ENCODE data around the gene ARPC2. TPM values are rescaled to one million over a fixed set of nuclear protein-coding genes. Genes with fewer than 3 reads are reported as not detected.
A peak's percentile ranks its signal among the peaks of the same experiment; 100 is the strongest.

Gene ARPC2
- total and polyA plus RNA-seq, 2 of the 13 experiments (the other 11 are each of a cell fraction or from before 2014, with no cell fraction given) = 168 to 303 TPM

GRCh38 chr2:218216674-218217359 lies at the start of gene ARPC2 (continued):
- TF ChIP-seq ZNF18 (CRISPR knock-in tag; IDR thresholded peaks at IDR 0.05; ENCODE audit: insufficient replicate concordance) = peak; percentile 75
- no peak for TF ChIP-seq EZH2 (conservative IDR thresholded peaks at IDR 0.05; ENCODE audit: low read depth, low read length)
- TF ChIP-seq NCOA5 (CRISPR knock-in tag; IDR thresholded peaks at IDR 0.05) = no peak
- TF ChIP-seq ZNF891 (CRISPR knock-in tag; IDR thresholded peaks at IDR 0.05) = peak; percentile 59; the same call in 1 of the 2 replicates
- no peak for TF ChIP-seq LCORL (IDR thresholded peaks at IDR 0.05)
- peak; percentile 59 for TF ChIP-seq LCORL (CRISPR knock-in tag; IDR thresholded peaks at IDR 0.05)
- no peak; the same call in 1 of the 2 replicates for TF ChIP-seq PCBP1 (IDR thresholded peaks at IDR 0.05; ENCODE audit: borderline replicate concordance, low read depth, low read length)
- TF ChIP-seq MBNL3 (CRISPR knock-in tag; conservative IDR thresholded peaks at IDR 0.05) = no peak
- peak; percentile 73; the same call in 1 of the 2 replicates for TF ChIP-seq GATAD2A (CRISPR knock-in tag; IDR thresholded peaks at IDR 0.05)
- TF ChIP-seq ZNF614 (CRISPR knock-in tag; IDR thresholded peaks at IDR 0.05; ENCODE audit: borderline replicate concordance) = peak; percentile 50
- TF ChIP-seq RARG (CRISPR knock-in tag; IDR thresholded peaks at IDR 0.05; ENCODE audit: low read depth) = no peak
- TF ChIP-seq GLI4 (CRISPR knock-in tag; IDR thresholded peaks at IDR 0.05; ENCODE audit: borderline replicate concordance) = no peak
- TF ChIP-seq PREB (CRISPR knock-in tag; IDR thresholded peaks at IDR 0.05) = no peak; the same call in 1 of the 2 replicates
- peak; percentile 80 for TF ChIP-seq FOXC1 (CRISPR knock-in tag; IDR thresholded peaks at IDR 0.05; ENCODE audit: borderline replicate concordance)
- no peak for TF ChIP-seq CBX2 (IDR thresholded peaks at IDR 0.05; ENCODE audit: low read depth, low read length)
- TF ChIP-seq CBX2 (CRISPR knock-in tag; IDR thresholded peaks at IDR 0.05; ENCODE audit: low read depth) = no peak
- TF ChIP-seq ETV5 (CRISPR knock-in tag; IDR thresholded peaks at IDR 0.05; ENCODE audit: borderline replicate concordance) = peak; percentile 96
- TF ChIP-seq TRAFD1 (CRISPR knock-in tag; IDR thresholded peaks at IDR 0.05; ENCODE audit: borderline replicate concordance) = no peak
- TF ChIP-seq BRF2 (CRISPR knock-in tag; IDR thresholded peaks at IDR 0.05) = no peak
- TF ChIP-seq ZBTB37 (CRISPR knock-in tag; IDR thresholded peaks at IDR 0.05) = no peak
